Heart left ventricle (tissue), 16 donors: ENCODE measurements around the gene ANKRD40. TPM values are rescaled to one million over a fixed set of nuclear protein-coding genes. Genes with fewer than 3 reads are reported as not detected.

Experiments
- ATAC-seq, 4 donors: fragments of 200-7000 bp; cut with Tn5 transposase; one replicate each; pipeline ENCODE4 v1.9.1; 2020 to 2022; ENCODE audit warnings: moderate library complexity in 4 of 4, mild to moderate bottlenecking in 3 of 4, moderate number of reproducible peaks in 1 of 4
- DNase-seq, 5 donors: peaks; one replicate each; pipeline ENCODE4 v3.0.0-alpha.2; 2020
- H3K27ac ChIP-seq, 12 donors: fragments of 200-600 bp; sonication (generic) in 4 of 12; one replicate each; pipeline versions ENCODE4 v1.5.0 to v1.8.0; 2016 to 2022; ENCODE audit warnings: mild to moderate bottlenecking in 2 of 12
- H3K27me3 ChIP-seq, 9 donors: fragments of 200-600 bp; sonication (generic) in 2 of 9; one replicate each; pipeline versions ENCODE4 v1.5.1 to v1.8.0; 2016 to 2022; ENCODE audit warnings: mild to moderate bottlenecking in 3 of 9
- H3K36me3 ChIP-seq, 9 donors: fragments of 200-600 bp; sonication (generic) in 2 of 9; one replicate each; pipeline versions ENCODE4 v1.5.0 to v1.8.0; 2018 to 2022; ENCODE audit warnings: mild to moderate bottlenecking in 2 of 9
- H3K4me1 ChIP-seq, 12 donors: fragments of 200-600 bp; sonication (generic) in 4 of 12; one replicate each; pipeline versions ENCODE4 v1.5.0 to v1.8.0; 2016 to 2022; ENCODE audit warnings: mild to moderate bottlenecking in 3 of 12
- H3K4me3 ChIP-seq, 12 donors: fragments of 200-600 bp; sonication (generic) in 4 of 12; one replicate each; pipeline versions ENCODE4 v1.5.0 to v1.8.0; 2017 to 2022; ENCODE audit warnings: mild to moderate bottlenecking in 9 of 12, moderate library complexity in 4 of 12
- H3K9me3 ChIP-seq, 12 donors: fragments of 200-600 bp; sonication (generic) in 4 of 12; one replicate each; pipeline versions ENCODE4 v1.5.0 to v1.8.0; 2016 to 2022; ENCODE audit warnings: mild to moderate bottlenecking in 1 of 12
- CTCF ChIP-seq, 12 donors: fragments of 200-600 bp; sonication (generic) in 4 of 12; IDR thresholded peaks; one replicate each; pipeline versions ENCODE4 v1.5.0 to v1.8.0; 2018 to 2022; ENCODE audit warnings: antibody characterized with exemption in 12 of 12, mild to moderate bottlenecking in 5 of 12
- POLR2A ChIP-seq, 2 donors: fragments of 450-650 bp; IDR thresholded peaks; one replicate each; pipeline ENCODE4 v1.6.1; 2017; ENCODE audit warnings: antibody characterized with exemption in 2 of 2, mild to moderate bottlenecking in 2 of 2, moderate library complexity in 2 of 2
- WGBS, 4 donors: extraction: QIAGEN DNeasy Blood & Tissue Kit in 2 of 4; methylation state at CpG; one replicate each; pipeline versions ENCODE4 v1.1.5 to v1.1.7; 2013 to 2018; 5-methylcytosine and 5-hydroxymethylcytosine counted together
- intact Hi-C, 10 donors: fragments of 100-400 bp; cut with DNase I; formaldehyde crosslinking; loops; one replicate each; pipeline versions ENCODE4 v1.11.1 to v1.14.2; 2022
- long read RNA-seq, 3 donors: library from polyadenylated mRNA; unstranded; transcript quantifications; one replicate each; pipeline ENCODE4 v2.0.0, GENCODE V29; 2020 to 2021
- polyA plus RNA-seq, 2 donors: library from polyadenylated mRNA; stranded (reverse); fragments of 200-250 nt; gene quantifications; one replicate each; pipeline ENCODE4 v1.2.3, GENCODE V29; 2013
- total RNA-seq, 9 donors: library from RNA; depleted of rRNA in 2 of 9; stranded (reverse); fragments of >200 nt in 2 of 9; fragmentation: NEBNext Ultra II Directional in 3 of 9; extraction: Animal tissue kit (Norgen Biotek cat#: 25700) in 3 of 9; gene quantifications; one replicate each; pipeline versions ENCODE4 v1.1.0 to v1.2.4, GENCODE V29; 2016 to 2023
- donor health status: ischemic (EF 13 %, LVEDD 7.1; RV severe dilation, severe dysfunction).
- donor health status: healthy with polysubstance abuse.
- donor health status: DM: no; HTN: yes; CAD: no.
- donor health status: DM: no; HTN: no; CAD: no.
- donor health status: ischemic (EF 25% LVEDD 6.9; RV normal size, moderate dysfunction).
- donor health status: ischemic (EF 25% LVEDD 5.7; RV mildly dilated, moderate dysfunction).
- donor health status: healthy.
- donor health status: DM: yes; HTN: yes; CAD: no.
- donor health status: ischemic (EF 35%, LVEDD 5.7; RV mildly dilated, moderate dysfunction).
- donor health status: nonischemic (EF 11% LVEDD 7.7; RV severe dilation, severe dysfunction).
- donor health status: DM: yes; HTN: yes; CAD: no.
- donor health status: PGD.
- donor health status: ischemic (EF 29% LVEDD 5.4; RV normal size, mild dysfunction).
- donor health status: nonischemic (EF 23%, LVEDD 6.1; RV moderate dilation, normal function).

ANKRD40 gene
- total RNA-seq (10 to 100 TPM; 38.8 to 55.4 (median 47.2) TPM), polyA plus RNA-seq (10 to 100 TPM; 22.2 to 48.2 TPM)
- long read RNA-seq, donor 1, full-length matches to known transcripts: 25 of 40 reads
- long read RNA-seq, donor 1, partial matches to known transcripts: 10 of 40 reads
- long read RNA-seq, donor 1, other reads (novel, unspliced or antisense): 5 of 40 reads
- long read RNA-seq, donor 2, full-length matches to known transcripts: 5 of 37 reads
- long read RNA-seq, donor 2, partial matches to known transcripts: 22 of 37 reads
- long read RNA-seq, donor 2, other reads (novel, unspliced or antisense): 10 of 37 reads
- long read RNA-seq, donor 3, full-length matches to known transcripts: 24 of 45 reads
- long read RNA-seq, donor 3, partial matches to known transcripts: 12 of 45 reads
- long read RNA-seq, donor 3, other reads (novel, unspliced or antisense): 9 of 45 reads

GRCh38 chr17:50707289-50708049 is at the start of gene ANKRD40:
ANKRD40 (minus strand) TSS chr17:50707914; CDS start chr17:50707654, 260 bp downstream.
- peak within 1 kb of the TSS; percentile 50 to 81 (median 74) for H3K4me3 ChIP-seq
- H3K27me3 ChIP-seq: no peaks in the 10 kb centered on the region
- intact Hi-C loops: loop anchor here in 2 of 10 donors (5.0 to 10.0 kb wide), 2 partner anchors 137 to 160 kb away; partner anchors contain the start of gene SPATA20 (in 1 of the 2)
- ATAC-seq (peak; percentile 80 to 92 (median 88)), DNase-seq (peak; percentile 91 to 94 (median 91))
- no peaks in the 10 kb centered on the region for H3K9me3 ChIP-seq
- H3K4me1 ChIP-seq: peaks cover 0 to 60% (median 41%) of the 10 kb centered on the region in 12 donors
- H3K27ac ChIP-seq: peak within 1 kb of the TSS; percentile 94 to 100 (median 97)
- WGBS, 4 donors: 0 to 1% (median 0%) methylated on average over 43 to 74 of the region's 74 CpGs
- H3K36me3 ChIP-seq: peaks cover 0 to 27% (median 18%) of the 10 kb centered on the region in 9 donors
- TF ChIP-seq POLR2A (IDR thresholded peaks at IDR 0.05) (peak; percentile 9 to 59), CTCF (IDR thresholded peaks at IDR 0.05) (no peak)

GRCh38 chr17:50754521-50754920 is 46.8 kb upstream of the ANKRD40 start:
- intact Hi-C loops: loop anchor here in 2 of 10 donors (10.0 kb wide), 2 partner anchors 60 to 230 kb away; no protein-coding TSS in a partner anchor
- ATAC-seq (no peak), DNase-seq (no peak)
- H3K27me3 ChIP-seq: no peaks in the 10 kb centered on the region
- H3K4me1 ChIP-seq: peaks cover 0 to 13% (median 0%) of the 10 kb centered on the region in 12 donors
- no peak overlapping the region for H3K27ac ChIP-seq
- TF ChIP-seq POLR2A (IDR thresholded peaks at IDR 0.05): no peak
- TF ChIP-seq CTCF (IDR thresholded peaks at IDR 0.05): no peak
- peaks cover 2 to 69% (median 66%) of the 10 kb centered on the region in 9 donors for H3K36me3 ChIP-seq
- no peaks in the 10 kb centered on the region for H3K9me3 ChIP-seq
- no peak overlapping the region for H3K4me3 ChIP-seq
- 41 to 47% (median 46%) methylated on average over 2 of the region's 2 CpGs for WGBS, 4 donors

- no peak for ATAC-seq
Observed at GRCh38 chr17:50749245-50749644, 41.5 kb upstream of the ANKRD40 start.

More at GRCh38 chr17:50749245-50749644, 41.5 kb upstream of the ANKRD40 start:
- Histone ChIP-seq H3K36me3 (peaks cover 2 to 100% (median 100%) of the 10 kb centered on the region in 9 donors), H3K4me1 (peaks cover 0 to 3% (median 0%) of the 10 kb centered on the region in 12 donors), H3K27me3 (no peaks in the 10 kb centered on the region), H3K9me3 (no peaks in the 10 kb centered on the region), H3K4me3 (no peak overlapping the region), H3K27ac (no peak overlapping the region)
- 87 to 94% (median 91%) methylated on average over 6 of the region's 6 CpGs for WGBS, 4 donors
- TF ChIP-seq CTCF (IDR thresholded peaks at IDR 0.05) (no peak), POLR2A (IDR thresholded peaks at IDR 0.05) (no peak)
- DNase-seq: no peak
- intact Hi-C loops: no loop called here
